AG04449 (cell line): Measurements from ENCODE around the gene LRSAM1.

Experiments
- CTCF ChIA-PET: fragments of 350-600 bp; formaldehyde crosslinking; extraction: SDS; loops from one replicate; lab custom pipeline; 2021; ENCODE audit warnings: antibody characterized with exemption; lab: Yijun Ruan, JAX
- POLR2A ChIA-PET: fragments of 400-600, 350-600 bp; formaldehyde crosslinking; extraction: SDS; loops from one replicate; lab custom pipeline; 2020; ENCODE audit warnings: antibody characterized with exemption, inconsistent platforms; lab: Yijun Ruan, JAX
- DNase-seq: peaks from one replicate; pipeline ENCODE4 v3.0.0-alpha.2; 2010; ENCODE audit warnings: low read depth, low spot score
- H3K4me3 ChIP-seq: 2 replicates; pipeline ENCODE4 v1.5.1; 2011; ENCODE audit warnings: low read depth, mild to moderate bottlenecking, control low read depth, low read length
- CTCF ChIP-seq: IDR thresholded peaks from one replicate; pipeline ENCODE4 v1.5.1; 2011; ENCODE audit warnings: mild to moderate bottlenecking, moderate library complexity, low read length, control low read depth, inconsistent platforms; ENCODE audit not compliant: insufficient read depth; ENCODE audit errors: missing control alignments

LRSAM1 gene

DNA sequence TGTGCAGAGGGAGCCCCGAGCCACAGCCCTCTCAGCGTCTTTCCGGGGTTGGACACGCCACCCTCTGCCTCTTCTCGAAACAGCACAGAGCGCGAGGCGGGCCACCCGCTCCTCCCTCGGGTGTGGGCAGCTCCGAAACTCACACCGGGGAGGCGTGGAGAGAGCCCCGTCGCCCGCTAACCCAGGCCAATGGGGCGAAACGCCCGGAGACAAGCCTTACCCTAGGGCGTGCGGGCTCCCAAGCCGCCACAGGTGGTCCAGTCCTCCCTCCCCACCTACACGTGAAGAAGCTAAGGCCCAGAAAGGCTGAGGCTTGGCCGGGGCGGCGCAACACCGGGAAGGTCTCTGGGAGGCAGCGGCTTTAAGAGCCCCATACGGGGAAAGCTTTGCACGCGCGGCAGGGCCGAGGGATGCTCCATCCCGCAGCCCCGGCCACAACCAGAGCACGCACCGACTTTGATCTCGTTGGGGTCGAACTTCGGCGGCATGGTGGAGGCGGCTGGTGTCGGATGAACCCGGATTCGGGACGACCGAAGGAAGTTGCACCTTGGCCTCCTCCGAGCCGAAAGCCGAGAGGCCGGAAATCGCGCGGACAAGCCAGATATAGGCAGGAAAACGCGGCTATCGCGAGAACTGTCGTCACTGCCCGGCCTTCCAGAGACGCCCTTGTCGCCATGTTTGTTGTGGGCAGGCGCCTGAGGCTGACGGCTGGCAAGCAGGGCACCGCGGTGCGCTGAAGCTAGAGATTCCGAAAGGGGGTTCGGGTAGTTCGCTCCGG lies at the start of gene LRSAM1, which contains the start of gene RPL12:
Gene LRSAM1 (plus strand): TSS at position 681 of the 778 bp plus-strand sequence. CDS start 3,018 bp downstream, outside the sequence.
Gene RPL12 (minus strand): TSS at position 577 of the 778 bp plus-strand sequence. CDS start 89 bp downstream, at position 488.
- DNase-seq, result peak; percentile 60
- no peak for TF ChIP-seq CTCF
- POLR2A ChIA-PET, result interaction anchor here (0.5 to 2.0 kb wide), 27 partner anchors 10 to 335 kb away, joined by 3 to 19 read pairs (median 4); partner anchors contain the start of genes CDK9, SLC2A8 and ZNF79
- H3K4me3 ChIP-seq, result peak within 1 kb of the TSS; percentile 98
- CTCF ChIA-PET, result interaction anchor here (1.4 to 1.8 kb wide), 4 partner anchors 134 to 509 kb away, joined by 3 to 6 read pairs (median 5); no protein-coding TSS in a partner anchor

DNA sequence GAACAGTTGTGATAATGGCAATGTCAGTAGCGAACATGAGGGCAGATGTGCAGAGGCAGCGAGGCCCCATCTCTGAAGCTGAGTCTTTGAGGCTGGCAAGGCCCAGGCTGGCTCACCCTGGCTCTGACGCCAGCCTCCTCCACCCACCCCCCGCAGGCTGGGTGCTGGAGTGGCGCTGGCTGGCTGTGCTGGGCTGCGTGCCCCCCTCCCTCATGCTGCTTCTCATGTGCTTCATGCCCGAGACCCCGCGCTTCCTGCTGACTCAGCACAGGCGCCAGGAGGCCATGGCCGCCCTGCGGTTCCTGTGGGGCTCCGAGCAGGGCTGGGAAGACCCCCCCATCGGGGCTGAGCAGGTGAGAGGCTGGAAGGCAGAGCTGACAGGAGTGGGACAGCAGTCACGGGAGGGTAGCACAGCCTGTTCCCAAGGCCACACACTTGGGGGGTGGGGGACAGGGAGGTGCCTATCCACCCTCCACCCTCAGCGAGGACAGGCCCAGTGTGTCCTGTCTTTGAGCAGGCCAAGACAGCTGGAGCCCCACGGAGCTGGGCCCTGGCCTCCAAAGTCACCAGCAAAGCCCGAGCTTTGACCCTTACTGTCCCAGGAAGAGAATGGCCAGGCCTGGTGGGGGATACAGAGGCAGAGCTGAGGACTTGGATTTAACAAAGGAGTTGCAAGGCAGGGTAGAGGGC lies 48.8 kb upstream of the LRSAM1 start:
- POLR2A ChIA-PET, result no interaction called here
- H3K4me3 ChIP-seq, result no peak overlapping the region
- CTCF ChIA-PET, result no interaction called here
- TF ChIP-seq CTCF, result no peak
- DNase-seq, result no peak

DNA sequence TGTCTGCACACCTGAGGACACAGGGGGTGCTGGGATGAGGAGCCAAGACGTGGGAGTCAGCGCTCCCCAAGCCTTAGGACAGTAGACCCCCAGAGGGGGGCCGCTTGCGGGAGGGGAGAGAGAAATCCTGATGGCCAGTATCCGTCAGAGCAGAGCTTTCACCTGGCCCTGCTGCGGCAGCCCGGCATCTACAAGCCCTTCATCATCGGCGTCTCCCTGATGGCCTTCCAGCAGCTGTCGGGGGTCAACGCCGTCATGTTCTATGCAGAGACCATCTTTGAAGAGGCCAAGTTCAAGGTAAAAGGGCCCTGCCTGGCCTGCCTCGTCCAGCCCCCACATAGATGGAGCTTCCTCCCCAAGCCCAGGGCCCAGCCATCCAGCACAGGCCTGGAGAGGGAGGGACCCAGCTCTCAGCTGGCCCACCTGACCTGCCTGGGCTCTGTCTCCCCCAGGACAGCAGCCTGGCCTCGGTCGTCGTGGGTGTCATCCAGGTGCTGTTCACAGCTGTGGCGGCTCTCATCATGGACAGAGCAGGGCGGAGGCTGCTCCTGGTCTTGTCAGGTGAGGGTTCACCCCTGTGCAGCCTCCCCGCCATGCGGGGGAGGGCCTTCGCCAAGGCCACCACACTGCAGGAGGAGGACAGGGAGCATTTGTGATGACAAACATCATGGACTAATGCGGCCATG lies 47.7 kb upstream of the LRSAM1 start:
- ChIA-PET POLR2A (no interaction called here), CTCF (no interaction called here)
- H3K4me3 ChIP-seq, result no peak overlapping the region
- no peak for DNase-seq
- no peak for TF ChIP-seq CTCF

- ChIA-PET CTCF (no interaction called here), POLR2A (no interaction called here)
- no peak overlapping the region for H3K4me3 ChIP-seq
- TF ChIP-seq CTCF, result no peak
- DNase-seq, result no peak
Measured at GRCh38 chr9:127404631-127405030, 46.7 kb upstream of the LRSAM1 start.

GRCh38 chr9:127405344-127406125 lies 45.8 kb upstream of the LRSAM1 start:
- ChIA-PET POLR2A (no interaction called here), CTCF (no interaction called here)
- no peak overlapping the region for H3K4me3 ChIP-seq
- no peak for DNase-seq
- no peak for TF ChIP-seq CTCF
